Endothelial cell of hepatic sinusoid (primary cell): ENCODE data around the gene SORBS2.

ENCODE experiments used
- in situ Hi-C: cut with HindIII; loops from 2 replicates; pipeline ENCODE4 v1.10.0; 2017; ENCODE audit warnings: low sequenced_read_pairs

Gene SORBS2

DNA sequence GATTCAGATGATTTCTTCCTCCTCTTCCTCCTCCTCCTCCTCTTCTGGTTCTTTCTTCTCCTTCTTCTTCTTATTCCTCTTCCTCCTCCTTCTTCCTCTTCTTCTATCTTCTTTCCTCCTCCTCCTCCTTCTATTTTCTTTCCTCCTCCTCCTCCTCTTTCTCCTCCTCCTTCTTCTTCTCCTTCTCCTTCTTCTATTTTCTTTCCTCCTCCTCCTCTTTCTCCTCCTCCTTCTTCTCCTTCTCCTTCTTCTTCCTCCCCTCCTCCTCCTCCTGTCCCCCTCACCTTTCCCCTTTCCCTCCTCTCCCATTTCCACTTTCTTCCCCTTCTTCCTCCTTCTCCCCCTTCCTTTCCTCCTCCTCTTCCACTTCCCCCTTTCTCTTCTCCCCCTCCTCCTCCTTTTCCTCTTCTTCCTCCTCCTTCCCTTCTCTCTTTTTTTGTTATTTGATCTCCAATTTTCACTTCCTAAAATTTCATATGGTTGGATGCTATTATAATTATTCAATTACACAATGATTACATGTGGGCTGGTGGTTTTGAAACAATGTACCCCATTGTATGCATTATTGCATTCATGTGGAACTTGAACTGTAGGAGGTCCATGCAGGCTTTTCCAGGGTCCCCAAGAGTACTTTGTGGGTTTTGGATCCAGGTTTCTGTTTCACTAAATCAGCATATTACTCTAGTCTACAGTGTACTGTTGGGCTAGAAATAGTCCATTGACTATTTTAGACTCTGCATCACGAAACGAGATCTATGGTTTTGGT, 68.1 kb downstream of the SORBS2 start:
- in situ Hi-C loops: no loop called here

DNA sequence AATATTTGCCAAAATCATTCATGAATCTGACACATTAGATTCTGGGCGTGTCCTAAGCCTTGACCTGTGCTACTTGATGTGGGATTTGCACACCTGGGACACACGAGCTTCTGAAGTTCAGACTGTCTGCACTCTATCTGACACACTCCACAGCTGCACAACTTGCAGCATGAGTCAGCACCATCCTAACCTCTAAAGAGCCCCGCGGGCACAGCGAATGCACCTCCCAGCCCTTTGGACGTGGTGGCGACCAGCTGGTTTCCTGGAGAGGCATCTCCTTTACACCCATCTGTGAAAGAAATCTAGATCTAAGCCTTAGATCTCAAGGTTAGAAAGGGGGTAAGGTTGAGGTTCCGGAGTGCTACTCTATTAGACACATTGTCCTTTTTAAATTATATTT, 69.2 kb downstream of the SORBS2 start:
- in situ Hi-C loops: no loop called here

GRCh38 chr4:185741795-185742194, 70.2 kb downstream of the SORBS2 start:
- in situ Hi-C loops: no loop called here

GRCh38 chr4:185740471-185740873, 71.5 kb downstream of the SORBS2 start:
- in situ Hi-C loops: no loop called here

DNA sequence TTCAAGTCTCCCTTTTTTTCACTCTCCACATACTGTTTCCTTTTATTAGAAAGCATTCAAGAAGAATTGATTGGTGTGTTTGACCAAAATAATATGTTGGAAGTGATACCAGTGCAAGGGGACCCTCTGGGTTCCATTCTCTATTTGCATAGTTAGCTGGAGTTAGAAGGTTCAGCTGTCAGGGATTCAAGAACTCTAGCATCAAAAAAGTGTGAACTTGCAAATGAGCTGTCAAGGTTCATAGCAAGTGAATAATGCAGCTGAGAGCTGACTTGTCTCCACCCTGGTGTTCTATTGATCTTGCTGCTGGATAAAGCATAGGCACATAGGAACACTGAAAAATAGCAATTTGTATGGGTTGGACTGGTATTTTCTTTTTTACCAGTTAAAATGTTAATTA, 73.2 kb downstream of the SORBS2 start:
- in situ Hi-C loops: loop anchor here (5.0 kb wide), 1 partner anchor 72 kb away; no protein-coding TSS in a partner anchor

DNA sequence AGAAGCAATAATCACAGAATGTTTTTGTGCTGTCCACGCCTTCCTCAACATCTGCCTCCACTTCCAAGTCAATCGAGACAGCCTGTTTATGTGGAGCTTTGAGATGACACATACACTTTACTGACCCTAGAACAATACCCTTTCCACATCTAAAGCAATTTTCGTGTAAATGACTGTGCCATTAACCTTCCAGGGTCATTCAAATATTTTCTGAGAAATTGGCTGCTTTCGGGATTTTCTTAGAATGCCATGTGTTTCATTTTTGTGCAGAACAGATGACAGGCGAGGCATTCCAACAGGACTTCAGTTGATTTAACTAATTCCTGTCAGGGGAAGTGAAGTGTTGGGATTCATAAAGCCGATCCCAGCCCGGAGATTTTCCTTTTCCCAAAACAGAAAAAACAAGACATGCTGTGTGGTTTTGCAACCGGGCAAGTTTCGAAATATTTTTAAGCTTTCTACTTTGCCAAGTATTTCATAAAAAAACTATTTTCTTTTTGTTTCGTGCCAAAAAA, 73.9 kb downstream of the SORBS2 start:
- in situ Hi-C loops: loop anchor here (5.0 kb wide), 1 partner anchor 71 kb away; no protein-coding TSS in a partner anchor

GRCh38 chr4:185737489-185738037, 74.4 kb downstream of the SORBS2 start:
- in situ Hi-C loops: loop anchor here (5.0 kb wide), 1 partner anchor 70 kb away; no protein-coding TSS in a partner anchor

- in situ Hi-C loops: loop anchor here (5.0 kb wide), 1 partner anchor 70 kb away; no protein-coding TSS in a partner anchor
Observed at GRCh38 chr4:185736882-185737281, 75.1 kb downstream of the SORBS2 start.

DNA sequence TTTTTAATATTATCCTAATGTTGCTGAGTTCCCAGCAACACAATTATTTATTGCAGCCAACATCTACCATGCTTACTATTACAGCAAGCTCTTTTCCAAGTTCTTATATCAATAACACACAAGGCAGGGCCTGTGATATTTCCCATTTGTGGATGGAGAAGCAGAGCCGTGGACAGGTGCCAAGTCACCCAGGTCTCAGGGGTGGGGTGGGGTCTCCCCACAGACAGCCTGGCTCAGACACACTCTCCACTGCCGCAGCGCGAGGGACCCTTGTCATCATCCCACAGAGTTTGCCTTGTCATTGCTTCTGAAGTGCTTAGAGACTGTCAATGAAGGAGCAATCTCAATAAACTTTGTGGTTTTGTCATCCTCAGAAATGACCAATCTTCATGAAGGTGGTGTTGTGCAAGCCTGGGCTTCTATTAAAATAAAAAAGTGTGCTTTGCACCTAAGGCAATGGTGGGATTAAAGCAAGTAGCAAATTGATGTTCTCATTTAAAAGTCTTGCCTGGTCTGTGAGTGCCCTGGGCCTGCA, 76.1 kb downstream of the SORBS2 start:
- in situ Hi-C loops: loop anchor here (5.0 kb wide), 1 partner anchor 69 kb away; no protein-coding TSS in a partner anchor

DNA sequence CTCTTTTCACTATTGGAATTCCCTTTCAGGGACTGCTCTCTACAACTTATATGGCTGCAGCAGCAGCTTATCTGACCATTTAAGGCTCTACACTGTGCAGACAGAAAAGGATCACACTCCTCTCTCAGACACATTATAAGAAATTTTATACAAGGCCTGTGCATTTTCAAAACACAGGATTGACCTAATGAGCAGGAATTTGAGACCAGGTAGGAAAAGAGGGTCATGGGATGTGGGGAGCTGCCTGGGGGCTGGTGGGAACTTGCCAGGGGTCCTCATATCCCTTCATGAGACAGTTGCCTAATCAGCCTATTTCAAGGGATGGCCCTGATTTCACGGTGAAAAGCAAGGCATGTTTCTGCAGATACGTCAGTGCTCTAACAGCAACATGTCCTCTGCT, 77.1 kb downstream of the SORBS2 start:
- in situ Hi-C loops: loop anchor here (5.0 kb wide), 1 partner anchor 68 kb away; no protein-coding TSS in a partner anchor

DNA sequence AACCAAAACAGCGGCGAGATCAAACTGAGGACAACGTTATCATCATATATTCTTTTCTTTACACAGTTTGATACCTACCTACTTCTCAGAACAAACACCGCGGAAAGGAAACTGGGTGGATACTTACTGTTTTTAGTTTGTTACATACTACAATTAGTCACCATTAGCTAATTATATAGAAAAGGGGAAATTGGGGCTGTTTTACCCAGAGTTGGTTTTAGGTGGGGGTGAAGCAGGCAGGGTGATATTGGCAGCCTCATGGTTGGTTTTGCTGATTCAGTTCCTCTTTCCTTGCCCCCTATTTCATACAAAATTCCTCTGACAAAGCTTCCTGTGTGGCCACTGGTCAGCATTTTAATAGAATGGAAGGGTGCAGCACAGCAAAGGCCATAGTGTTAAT, 77.8 kb downstream of the SORBS2 start:
- in situ Hi-C loops: no loop called here

- in situ Hi-C loops: no loop called here
Observed at GRCh38 chr4:185730849-185731608, 81.0 kb downstream of the SORBS2 start.

DNA sequence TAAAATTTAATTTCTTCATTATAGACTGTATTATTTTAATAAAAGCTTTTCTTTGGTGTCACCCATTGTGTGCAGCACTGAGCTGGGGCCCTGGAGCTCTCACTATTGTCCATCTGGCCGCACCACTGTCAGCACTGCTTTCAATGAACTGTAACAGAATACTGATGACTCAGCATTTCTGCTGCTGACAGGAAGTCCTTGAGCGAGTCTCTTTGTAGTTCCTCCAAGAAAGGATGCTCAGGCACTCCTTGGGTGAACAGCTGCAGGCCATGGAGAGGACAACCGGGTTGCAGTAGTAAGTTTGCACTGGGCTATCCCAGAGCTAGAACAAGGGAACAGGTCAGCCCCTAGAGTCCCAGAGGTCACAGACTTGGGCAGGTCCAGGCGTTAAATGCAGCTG, 81.6 kb downstream of the SORBS2 start:
- in situ Hi-C loops: no loop called here

- in situ Hi-C loops: no loop called here
Observed at GRCh38 chr4:185729391-185729804, 82.6 kb downstream of the SORBS2 start.

- in situ Hi-C loops: no loop called here
Observed at GRCh38 chr4:185728893-185729292, 83.1 kb downstream of the SORBS2 start.

- in situ Hi-C loops: no loop called here
Observed at GRCh38 chr4:185726931-185727330, 85.1 kb downstream of the SORBS2 start.

DNA sequence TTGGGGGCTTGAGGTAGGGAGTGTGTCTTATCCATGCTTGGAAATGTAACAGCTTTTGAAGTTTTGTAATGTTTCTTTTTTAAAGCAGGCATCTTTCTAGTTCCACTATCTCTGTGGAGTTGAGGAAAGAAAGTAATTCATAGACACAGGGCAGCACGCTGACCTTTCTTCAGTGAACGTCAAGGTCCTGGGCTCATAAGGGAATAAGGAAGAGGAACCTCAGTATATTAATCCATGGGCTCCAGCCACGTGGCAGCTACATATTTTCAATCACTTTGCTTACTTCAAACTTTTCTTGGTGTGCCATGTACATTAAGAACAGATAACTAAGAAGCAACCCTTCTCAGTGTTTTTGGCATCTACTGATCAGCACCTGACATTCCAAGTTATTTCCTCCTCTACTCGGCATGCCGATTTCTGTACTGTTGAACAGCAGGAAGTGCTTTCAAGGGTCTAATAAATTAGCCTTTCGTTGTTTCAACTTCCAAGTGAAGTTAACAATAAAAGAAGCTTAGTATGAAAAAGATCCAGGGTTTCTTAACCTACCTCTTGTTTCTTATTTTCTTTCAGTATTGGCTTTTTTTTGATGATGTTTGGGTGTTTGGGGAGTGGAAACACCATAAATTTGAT, 88.2 kb downstream of the SORBS2 start:
- in situ Hi-C loops: no loop called here

- in situ Hi-C loops: no loop called here
Observed at GRCh38 chr4:185722029-185722316, 90.0 kb downstream of the SORBS2 start.

DNA sequence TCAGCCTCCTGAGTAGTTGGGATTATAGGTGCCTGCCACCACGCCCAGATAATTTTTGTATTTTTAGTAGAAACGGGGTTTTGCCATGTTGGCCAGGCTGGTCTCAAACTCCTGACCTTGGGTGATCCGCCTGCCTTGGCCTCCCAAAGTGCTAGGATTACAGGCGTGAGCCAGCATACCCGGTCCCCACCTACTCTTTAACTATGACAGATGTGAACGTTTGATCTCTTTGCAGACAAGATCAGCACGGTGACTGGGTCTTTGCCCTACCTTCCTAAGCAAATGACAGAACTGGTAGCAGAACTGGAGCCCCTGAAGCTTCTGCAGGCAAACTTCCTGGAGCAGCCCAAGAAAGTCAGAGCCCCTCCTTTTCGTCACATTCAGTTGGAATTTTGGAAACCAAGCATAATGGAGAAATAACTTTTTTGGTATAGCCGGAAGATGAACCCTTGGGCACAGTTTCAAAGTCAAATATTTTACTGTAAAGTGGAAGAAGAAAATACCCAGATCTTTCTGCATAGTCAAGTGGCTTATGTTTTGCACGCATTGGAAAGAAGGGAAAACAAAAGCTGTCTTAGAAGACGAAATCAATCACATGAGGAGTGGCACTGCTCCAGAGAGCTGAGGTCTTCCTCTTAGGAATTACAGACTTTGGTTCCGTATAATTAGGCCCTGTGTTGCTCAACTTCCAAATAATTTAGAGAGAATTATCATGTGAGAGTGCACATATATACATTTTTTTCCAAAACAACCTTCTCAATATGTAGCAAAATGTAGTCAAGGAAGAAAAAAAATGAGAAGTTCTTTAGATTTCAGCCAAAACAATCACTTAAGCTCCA, 90.6 kb downstream of the SORBS2 start:
- in situ Hi-C loops: no loop called here

- in situ Hi-C loops: no loop called here
Observed at GRCh38 chr4:185719500-185719858, 92.5 kb downstream of the SORBS2 start.
